ENCODE data around the gene SPTAN1.

DNA sequence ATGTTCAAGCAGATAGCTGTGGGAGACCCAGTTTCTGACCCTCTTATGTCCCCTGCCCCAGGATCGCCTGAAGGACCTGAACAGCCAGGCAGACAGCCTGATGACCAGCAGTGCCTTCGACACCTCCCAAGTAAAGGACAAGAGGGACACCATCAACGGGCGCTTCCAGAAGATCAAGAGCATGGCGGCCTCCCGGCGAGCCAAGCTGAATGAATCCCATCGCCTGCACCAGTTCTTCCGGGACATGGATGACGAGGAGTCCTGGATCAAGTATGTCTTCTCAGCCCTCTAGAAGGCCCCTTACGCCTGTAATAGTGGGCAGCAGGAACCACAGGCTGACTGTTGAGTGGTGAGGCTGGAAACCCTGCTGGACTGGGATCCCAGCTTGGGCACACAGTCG, 63.2 kb downstream of the SPTAN1 start:
- TF ChIP-seq POLR2A (IDR thresholded peaks at IDR 0.05; ENCODE audit: low read depth, low read length) (no peak), POLR2AphosphoS5 (IDR thresholded peaks at IDR 0.05; ENCODE audit: low read depth, low read length) (no peak)

Measured in GM12892 (cell line).